GM18508 (cell line): ENCODE results near the gene GPER1.

Experiments
- ATAC-seq: cut with Tn5 transposase; IDR thresholded peaks from one replicate; pipeline ENCODE4 v1.9.1; 2021; ENCODE audit warnings: moderate number of reproducible peaks; ENCODE audit not compliant: insufficient read depth, unreplicated experiment

The GPER1 gene

GRCh38 chr7:1100834-1101562 is 13.1 kb downstream of the GPER1 start:
- no peak for ATAC-seq

GRCh38 chr7:1101563-1102431 is 13.9 kb downstream of the GPER1 start:
- ATAC-seq: no peak

GRCh38 chr7:1103009-1103788 is 15.3 kb downstream of the GPER1 start:
- no peak for ATAC-seq

- no peak for ATAC-seq
These were observed 16.0 kb downstream of the GPER1 start for GRCh38 chr7:1103789-1104515.

GRCh38 chr7:1104516-1105179 is 16.7 kb downstream of the GPER1 start:
- no peak for ATAC-seq

- ATAC-seq: no peak
These were observed 17.3 kb downstream of the GPER1 start for GRCh38 chr7:1105189-1105588.

GRCh38 chr7:1106063-1106792 is 18.3 kb downstream of the GPER1 start:
- ATAC-seq: no peak

- no peak for ATAC-seq
These were observed 19.0 kb downstream of the GPER1 start for GRCh38 chr7:1106793-1107421.

- no peak for ATAC-seq
These were observed 20.5 kb downstream of the GPER1 start for GRCh38 chr7:1108264-1108920.

GRCh38 chr7:1109581-1110310 is 21.8 kb downstream of the GPER1 start:
- ATAC-seq: no peak

GRCh38 chr7:1110358-1110757 is 22.4 kb downstream of the GPER1 start:
- ATAC-seq: no peak

- no peak for ATAC-seq
These were observed 23.2 kb downstream of the GPER1 start for GRCh38 chr7:1111156-1111555.

GRCh38 chr7:1112109-1112508 is 24.2 kb downstream of the GPER1 start:
- no peak for ATAC-seq

- no peak for ATAC-seq
These were observed 25.0 kb downstream of the GPER1 start for GRCh38 chr7:1112625-1113547.

- ATAC-seq: no peak
These were observed 25.6 kb downstream of the GPER1 start for GRCh38 chr7:1113548-1113885.

GRCh38 chr7:1114088-1114487 is 26.2 kb downstream of the GPER1 start:
- no peak for ATAC-seq
